Measurements from ENCODE around the gene TSPO2.
"Not testable (repeated sequence)": the region's sequence is repeated elsewhere in the genome, so short reads cannot be mapped to it uniquely, and the experiment has no call there.

TSPO2 gene

DNA sequence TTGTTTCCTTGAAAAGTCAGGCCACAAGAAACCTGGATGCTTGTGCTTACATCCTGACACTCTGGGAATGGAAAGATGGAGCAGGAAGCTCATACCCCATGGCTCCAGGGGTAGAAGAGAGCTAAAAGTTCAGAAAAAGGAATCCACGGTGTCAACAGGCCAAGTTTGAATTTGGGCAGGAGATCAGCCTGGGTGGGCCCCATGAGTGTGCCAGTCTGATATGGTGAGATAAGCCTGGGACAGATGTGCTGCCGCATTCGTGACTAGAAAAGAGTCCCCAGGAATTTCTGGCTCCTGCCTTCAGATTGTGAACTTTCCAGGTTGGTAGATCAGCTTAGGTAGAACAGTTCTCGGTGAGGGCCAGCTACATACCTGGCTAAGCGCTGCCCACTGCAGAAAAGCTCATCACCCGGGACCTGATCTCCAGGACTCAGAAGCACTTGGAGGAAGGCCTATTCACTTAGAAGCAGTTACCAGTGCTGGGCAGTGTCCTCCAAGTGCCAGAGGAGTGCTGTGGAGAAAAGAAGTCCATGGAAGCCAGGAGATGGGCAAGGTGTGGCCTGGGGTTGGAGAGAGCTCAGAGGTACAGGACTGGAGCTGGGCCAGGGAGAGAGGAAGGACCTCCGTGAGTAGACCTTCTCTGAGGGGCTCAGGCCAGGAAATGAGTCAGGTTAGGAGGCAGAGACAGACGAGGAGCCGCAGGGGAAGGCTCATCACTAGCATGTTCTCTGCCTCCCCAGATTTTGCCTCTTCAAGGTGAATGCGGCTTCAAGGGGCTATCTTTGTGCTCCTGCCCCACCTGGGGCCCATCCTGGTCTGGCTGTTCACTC is at the start of gene TSPO2:
Gene TSPO2 (plus strand): TSS at position 242 of the 830 bp plus-strand sequence. CDS start 519 bp downstream, at position 761.
- no peak for DNase-seq (ENCODE audit: low read depth)

- no peak for DNase-seq (ENCODE audit: low read depth)
Measured at GRCh38 chr6:40992746-40993145, 49.5 kb upstream of the TSPO2 start.

- no peak for DNase-seq (ENCODE audit: low read depth)
Measured at GRCh38 chr6:40996591-40997233, 45.6 kb upstream of the TSPO2 start.

GRCh38 chr6:40997234-40997957 is 44.9 kb upstream of the TSPO2 start:
- no peak for DNase-seq (ENCODE audit: low read depth)

DNA sequence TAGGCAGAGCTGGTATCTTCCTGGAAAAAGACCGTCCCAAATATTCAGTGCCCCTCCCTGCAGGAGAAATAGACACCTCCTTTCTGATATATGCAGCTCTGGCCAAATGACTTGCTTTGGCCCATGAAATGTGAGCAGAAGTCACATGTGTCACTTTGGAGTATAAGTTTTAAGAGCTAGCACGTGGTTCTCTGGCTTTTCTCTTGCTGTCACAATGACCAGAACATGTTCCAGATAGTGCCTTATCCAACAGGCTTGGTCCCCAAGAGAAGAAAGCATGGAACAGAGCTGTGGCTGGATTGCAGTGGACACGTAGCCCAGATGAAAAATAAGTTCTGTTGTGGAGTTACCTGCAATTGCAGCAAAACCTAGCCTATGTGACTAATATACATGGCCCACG is 43.6 kb upstream of the TSPO2 start:
- DNase-seq (ENCODE audit: low read depth), result no peak

DNA sequence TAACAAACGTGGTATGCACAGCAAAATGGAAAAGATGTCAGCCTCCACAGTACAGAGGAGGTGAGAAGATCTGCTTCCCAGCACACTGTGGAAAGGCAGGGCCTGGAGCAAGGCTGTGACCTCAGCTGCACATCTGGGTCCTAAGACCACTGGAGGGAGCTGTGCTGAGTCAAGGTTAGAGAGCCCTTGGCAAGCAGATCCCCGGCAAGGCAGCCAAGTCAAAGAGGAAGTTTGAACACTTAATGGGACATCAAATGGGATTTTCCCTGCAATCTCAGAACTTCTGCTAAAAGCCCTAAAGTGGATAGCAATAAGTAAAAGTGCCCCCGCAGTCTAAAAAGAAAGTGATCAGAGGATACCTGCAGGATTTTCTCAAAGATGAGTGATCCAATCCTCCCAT is 42.7 kb upstream of the TSPO2 start:
- no peak for DNase-seq (ENCODE audit: low read depth)

- no peak for DNase-seq (ENCODE audit: low read depth)
Measured at GRCh38 chr6:41000248-41000647, 42.0 kb upstream of the TSPO2 start.

GRCh38 chr6:41002168-41002567 is 40.1 kb upstream of the TSPO2 start:
- no peak for DNase-seq (ENCODE audit: low read depth)

DNA sequence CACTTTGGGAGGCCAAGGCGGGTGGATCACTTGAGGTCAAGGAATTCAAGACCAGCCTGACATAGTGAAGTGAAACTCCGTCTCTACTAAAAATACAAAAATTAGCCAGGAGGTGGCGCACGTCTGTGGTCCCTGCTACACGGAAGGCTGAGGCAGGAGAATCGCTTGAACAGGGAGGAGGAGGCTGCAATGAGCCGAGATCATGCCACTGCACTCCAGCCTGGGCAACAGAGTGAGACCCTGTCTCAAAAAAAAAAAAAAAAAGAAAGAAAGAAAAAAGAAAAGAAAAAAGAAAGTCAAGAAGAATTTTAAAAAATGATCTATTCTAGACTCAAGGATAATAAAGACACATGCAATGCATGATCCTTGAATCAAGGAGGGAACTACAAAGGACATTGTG is 36.0 kb upstream of the TSPO2 start:
- DNase-seq (ENCODE audit: low read depth), result peak; percentile 46

DNA sequence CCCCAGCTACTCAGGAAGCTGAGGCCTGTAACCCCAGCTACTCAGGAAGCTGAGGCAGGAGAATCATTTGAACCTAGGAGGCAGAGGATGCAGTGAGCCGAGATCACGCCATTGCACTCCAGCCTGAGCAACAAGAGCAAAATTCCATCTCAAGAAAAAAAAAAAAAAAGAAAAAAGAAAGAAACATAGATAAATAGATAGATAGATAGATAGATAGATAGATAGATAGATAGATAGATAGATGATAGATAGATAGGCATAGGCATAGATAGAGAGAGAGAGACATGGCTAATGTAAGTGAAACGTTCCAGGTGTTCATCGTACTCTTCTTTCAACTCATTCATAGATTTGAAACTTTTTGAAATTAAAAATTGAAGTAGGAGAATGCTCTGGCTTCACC is 35.3 kb upstream of the TSPO2 start:
- DNase-seq (ENCODE audit: low read depth), result not testable (repeated sequence)

DNA sequence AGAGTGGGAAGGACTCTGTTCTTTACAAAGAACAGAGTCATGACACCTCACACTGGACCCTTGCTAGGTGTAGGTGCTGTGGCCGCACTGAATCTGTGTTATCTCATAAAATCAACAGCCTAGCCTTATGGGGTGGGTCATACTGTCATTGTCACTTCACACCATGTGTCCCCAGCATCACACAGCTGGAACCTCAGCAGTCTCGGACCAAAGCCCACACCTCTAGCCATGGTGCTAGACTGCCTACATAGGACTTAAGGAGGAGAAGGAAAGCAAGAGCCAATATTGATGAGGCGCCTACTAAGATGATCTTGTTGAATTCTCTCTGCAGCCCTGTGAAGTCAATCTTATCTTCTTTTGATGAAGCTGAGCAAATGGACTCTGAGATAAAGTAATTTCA is 34.3 kb upstream of the TSPO2 start:
- DNase-seq (ENCODE audit: low read depth), result no peak

DNA sequence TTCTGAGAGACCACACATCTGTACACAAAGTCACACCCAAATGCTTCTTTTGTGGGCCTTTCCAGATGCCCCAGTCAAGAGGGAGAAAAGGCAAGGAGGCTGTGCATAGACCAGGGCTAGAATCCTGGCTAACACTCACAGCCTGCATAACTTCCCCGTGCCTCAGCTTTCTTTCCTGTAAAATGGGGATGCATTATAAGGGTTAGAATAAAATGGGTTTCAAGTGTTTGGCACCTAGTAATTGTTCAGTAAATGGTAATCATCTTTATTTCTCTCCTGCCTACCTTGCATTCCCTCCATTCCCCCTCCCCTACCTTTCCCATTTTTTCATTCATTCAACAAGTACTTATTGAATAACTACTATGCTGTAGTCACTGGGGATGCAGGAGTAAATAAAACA is 32.6 kb upstream of the TSPO2 start:
- no peak for DNase-seq (ENCODE audit: low read depth)

GRCh38 chr6:41011673-41012072 is 30.6 kb upstream of the TSPO2 start:
- no peak for DNase-seq (ENCODE audit: low read depth)

GRCh38 chr6:41013466-41014153 is 28.7 kb upstream of the TSPO2 start:
- DNase-seq (ENCODE audit: low read depth), result no peak

DNA sequence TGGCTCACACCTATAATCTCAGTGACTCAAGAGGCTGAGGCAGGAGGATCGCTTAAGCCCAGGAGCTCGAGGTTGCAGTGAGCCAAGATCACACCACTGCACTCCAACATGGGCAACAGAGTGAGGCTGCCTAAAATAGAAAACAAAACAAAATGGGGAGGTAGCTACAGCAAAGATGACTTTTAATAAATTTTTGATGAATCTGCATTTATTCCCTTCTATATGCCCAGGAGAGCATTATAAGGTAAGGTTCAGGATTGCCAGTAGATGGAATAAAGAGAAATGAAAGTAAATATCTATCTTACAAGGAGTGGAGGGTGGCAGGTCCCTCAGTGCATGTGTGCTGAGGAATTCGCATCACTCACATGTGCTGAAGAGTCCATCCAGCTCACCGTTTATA is 27.5 kb upstream of the TSPO2 start:
- no peak for DNase-seq (ENCODE audit: low read depth)

DNA sequence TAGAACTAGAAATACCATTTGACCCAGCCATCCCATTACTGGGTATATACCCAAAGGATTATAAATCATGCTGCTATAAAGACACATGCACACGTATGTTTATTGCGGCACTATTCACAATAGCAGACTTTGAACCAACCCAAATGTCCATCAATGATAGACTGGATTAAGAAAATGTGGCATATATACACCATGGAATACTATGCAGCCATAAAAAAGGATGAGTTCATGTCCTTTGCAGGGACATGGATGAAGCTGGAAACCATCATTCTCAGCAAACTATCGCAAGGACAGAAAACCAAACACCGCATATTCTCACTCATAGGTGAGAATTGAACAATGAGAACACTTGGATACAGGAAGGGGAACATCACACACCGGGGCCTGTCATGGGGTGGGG is 26.4 kb upstream of the TSPO2 start:
- not testable (repeated sequence) for DNase-seq (ENCODE audit: low read depth)

- DNase-seq (ENCODE audit: low read depth), result no peak
Measured at GRCh38 chr6:41017663-41018062, 24.6 kb upstream of the TSPO2 start.

DNA sequence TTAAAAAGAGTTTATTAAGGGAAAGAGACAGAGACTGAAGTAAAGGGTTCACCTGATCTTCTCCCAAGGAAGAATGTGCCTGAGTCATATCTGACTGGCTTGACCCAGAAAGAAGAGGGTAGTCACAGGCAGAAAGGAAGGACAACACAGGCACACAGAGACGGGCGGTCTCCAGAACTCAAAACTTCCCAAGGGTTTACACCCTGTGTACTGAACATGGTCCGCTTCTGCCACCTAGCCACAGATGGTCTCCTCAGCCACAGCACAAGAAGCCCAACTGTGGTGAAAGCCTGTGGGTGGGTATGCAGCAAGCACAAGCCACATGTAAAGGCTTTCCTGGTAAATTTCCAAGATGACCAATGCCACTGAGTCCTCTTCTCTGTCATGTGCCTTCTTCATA is 20.4 kb upstream of the TSPO2 start:
- DNase-seq (ENCODE audit: low read depth), result no peak

DNA sequence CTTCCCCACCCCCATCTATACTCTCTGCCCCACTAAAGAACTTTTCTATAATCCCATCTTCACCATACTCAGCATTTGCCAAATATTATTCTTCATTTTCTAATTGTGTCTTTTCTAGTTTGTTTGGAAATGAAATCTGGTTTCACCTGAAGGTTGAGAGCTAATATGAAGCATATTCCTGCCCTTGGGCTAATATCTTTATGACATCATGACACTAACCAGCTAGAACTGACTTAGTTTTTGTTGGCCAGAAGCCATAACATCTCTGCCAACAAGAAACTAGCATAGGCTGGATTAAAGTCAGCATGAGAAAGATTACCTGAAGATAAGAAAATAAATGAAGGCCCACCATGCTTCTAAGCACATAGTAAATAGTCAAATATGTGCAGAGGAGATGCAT is 20.0 kb upstream of the TSPO2 start:
- no peak for DNase-seq (ENCODE audit: low read depth)

DNA sequence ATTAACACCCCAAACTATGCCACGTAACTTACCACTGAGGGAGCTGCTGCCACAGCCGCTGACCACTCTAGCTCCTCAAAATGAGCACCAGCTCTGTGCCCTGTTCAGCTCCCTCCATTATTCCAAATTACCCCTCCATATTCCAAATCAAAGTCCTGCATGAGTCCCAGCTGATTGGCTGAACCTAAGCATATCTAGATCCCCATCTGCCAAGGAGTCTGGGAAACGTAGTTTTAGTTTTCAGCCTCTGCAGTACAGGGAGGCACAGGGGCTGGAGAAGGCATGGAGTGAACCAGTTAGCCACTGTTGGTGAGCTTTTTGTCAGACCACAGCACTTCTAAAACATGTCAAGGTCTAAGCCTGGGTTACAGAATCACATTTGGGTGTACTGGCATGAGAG is 19.2 kb upstream of the TSPO2 start:
- DNase-seq (ENCODE audit: low read depth), result no peak

DNA sequence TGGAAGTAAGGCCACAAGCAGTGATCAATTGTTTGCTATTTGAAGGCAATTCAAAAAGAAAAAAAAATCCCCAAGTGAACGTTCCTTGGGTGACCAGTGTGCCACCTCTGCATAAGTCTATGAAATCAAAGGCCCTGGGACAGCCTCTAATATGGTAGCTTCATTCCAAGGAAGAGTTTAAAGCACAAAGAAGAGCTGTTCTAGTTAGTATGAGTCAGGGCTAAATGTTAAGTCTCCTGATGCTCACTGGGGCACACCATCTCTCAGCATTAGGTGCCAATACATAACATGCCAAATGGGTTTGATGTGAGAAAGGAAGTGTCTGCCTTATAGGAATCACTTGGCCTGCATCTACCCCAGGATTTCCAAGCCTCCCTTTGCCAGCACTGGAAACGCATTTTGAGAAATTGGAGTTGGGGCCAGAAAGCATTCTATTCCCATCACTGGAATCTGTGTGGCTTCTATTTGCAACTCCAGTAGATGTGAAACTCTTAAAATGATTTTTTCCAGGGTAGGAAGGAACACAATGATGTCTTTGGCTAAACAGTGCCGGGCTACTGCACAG is 16.2 kb upstream of the TSPO2 start:
- DNase-seq (ENCODE audit: low read depth), result no peak

GRCh38 chr6:41027241-41027640 is 15.0 kb upstream of the TSPO2 start:
- DNase-seq (ENCODE audit: low read depth), result no peak
